Caco-2 (cell line): Measurements from ENCODE around the gene SEMA3F. TPM values are rescaled to one million over a fixed set of nuclear protein-coding genes. Genes with fewer than 3 reads are reported as not detected.
A peak's percentile ranks its signal among the peaks of the same experiment; 100 is the strongest.

ENCODE experiments used
- BruUV-seq: library from RNA; stranded (reverse); fragments of 400-500 nt; replicated peaks from 2 replicates; lab custom pipeline; 2021; lab: Mats Ljungman, UMichigan
- CTCF ChIA-PET: fragments of 300-600 bp; sonication (Branson Sonifier 250); formaldehyde crosslinking; loops from one replicate; lab custom pipeline; 2022; ENCODE audit warnings: antibody characterized with exemption; lab: Charles Lee
- POLR2A ChIA-PET: fragments of 300-600 bp; sonication (Branson Sonifier 250); formaldehyde crosslinking; loops from one replicate; lab custom pipeline; 2022; ENCODE audit warnings: antibody characterized with exemption; lab: Charles Lee
- DNase-seq, 2 experiments: peaks; one replicate each; pipeline versions ENCODE4 v3.0.0 to v3.0.0-alpha.2; 2020 to 2022
- H3K27me3 ChIP-seq: replicated peaks from 2 replicates; pipeline ENCODE4 v1.6.0; 2011; ENCODE audit warnings: low read length; ENCODE audit not compliant: control insufficient read depth, insufficient read depth
- H3K36me3 ChIP-seq: 2 replicates; pipeline ENCODE4 v1.5.1; 2011; ENCODE audit warnings: low read length; ENCODE audit not compliant: control insufficient read depth, insufficient read depth
- H3K4me1 ChIP-seq: fragments of 250-450 bp; sonication (Bioruptor Pico); 2 replicates; pipeline ENCODE4 v1.5.1; 2020; ENCODE audit warnings: mild to moderate bottlenecking
- H3K4me3 ChIP-seq: 2 replicates; pipeline ENCODE4 v1.5.1; 2011; ENCODE audit warnings: low read depth, mild to moderate bottlenecking, control low read depth, low read length
- H3K9me3 ChIP-seq: fragments of 250-450 bp; sonication (Bioruptor Pico); 2 replicates; pipeline ENCODE4 v1.5.1; 2020; ENCODE audit warnings: mild to moderate bottlenecking, moderate library complexity
- H3K27ac Mint-ChIP-seq: one replicate; pipeline ENCODE4 v1.8.0; 2022; ENCODE audit warnings: mixed read lengths; ENCODE audit not compliant: unreplicated experiment
- H3K27me3 Mint-ChIP-seq: one replicate; pipeline ENCODE4 v1.8.0; 2022; ENCODE audit warnings: mixed read lengths; ENCODE audit not compliant: insufficient read depth, unreplicated experiment
- H3K36me3 Mint-ChIP-seq: one replicate; pipeline ENCODE4 v1.8.0; 2022; ENCODE audit warnings: mild to moderate bottlenecking, mixed read lengths; ENCODE audit not compliant: insufficient read depth, unreplicated experiment
- H3K4me1 Mint-ChIP-seq: one replicate; pipeline ENCODE4 v1.8.0; 2022; ENCODE audit warnings: low read depth, mixed read lengths; ENCODE audit not compliant: unreplicated experiment
- H3K4me3 Mint-ChIP-seq: one replicate; pipeline ENCODE4 v1.8.0; 2022; ENCODE audit warnings: mild to moderate bottlenecking, moderate library complexity, mixed read lengths; ENCODE audit not compliant: unreplicated experiment
- H3K9me3 Mint-ChIP-seq: one replicate; pipeline ENCODE4 v1.8.0; 2022; ENCODE audit warnings: mixed read lengths; ENCODE audit not compliant: unreplicated experiment
- CTCF ChIP-seq, 2 experiments: fragments of 200-600 bp in 1 of 2; IDR thresholded peaks; 1 replicate in 1 of 2; 2 replicates in 1 of 2; pipeline versions ENCODE4 v1.5.1 to v1.8.0; 2011 to 2022; ENCODE audit warnings: antibody characterized with exemption in 1 of 2, control low read depth in 1 of 2, inconsistent platforms in 1 of 2, low read depth in 1 of 2, low read length in 1 of 2, mild to moderate bottlenecking in 1 of 2, moderate library complexity in 1 of 2; ENCODE audit not compliant: insufficient read depth in 1 of 2, severe bottlenecking in 1 of 2, unreplicated experiment in 1 of 2
- intact Hi-C: fragments of 100-400 bp; cut with micrococcal nuclease; formaldehyde crosslinking; loops from one replicate; pipeline ENCODE4 v1.10.0; 2022; ENCODE audit not compliant: unreplicated experiment
- total RNA-seq: library from RNA; stranded (reverse); gene quantifications from 2 replicates; pipeline ENCODE4 v1.2.3, GENCODE V29; 2022

The SEMA3F gene
- total RNA-seq, 1 experiment from 2014 or later = 16.5 TPM

DNA sequence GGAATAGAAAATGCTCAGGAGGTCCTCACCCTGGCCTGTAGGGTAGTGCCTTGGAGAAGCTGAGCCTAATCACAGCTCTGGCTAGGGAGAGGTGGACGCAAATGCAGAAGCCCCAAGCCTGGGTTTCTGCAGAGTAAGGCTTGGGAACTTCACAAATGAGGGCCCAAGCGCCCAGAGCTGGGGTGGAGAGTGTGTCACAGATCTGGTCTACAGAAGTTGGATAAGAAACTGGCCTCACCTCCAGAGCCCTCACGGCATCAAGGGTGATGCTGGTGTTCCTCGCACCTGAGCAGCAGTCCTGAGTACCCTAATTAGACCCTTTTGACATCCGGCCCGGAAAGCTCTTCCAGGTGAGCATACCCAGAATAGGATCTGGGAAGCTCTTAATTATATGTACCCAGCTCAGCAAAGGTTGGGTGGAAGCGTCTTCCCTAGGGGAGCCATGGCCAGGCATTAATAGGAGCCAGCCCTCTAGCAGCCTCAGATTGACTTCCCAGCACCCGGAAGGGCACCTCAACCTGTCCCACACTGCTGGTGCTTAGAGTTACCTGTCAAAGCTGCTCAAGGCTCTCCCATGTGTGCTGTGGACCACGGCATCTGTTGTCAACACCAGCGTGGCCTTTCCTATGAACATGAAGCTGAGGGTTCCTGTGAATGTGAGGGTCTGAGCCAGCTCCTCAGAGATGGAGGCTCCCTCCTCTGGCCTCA is 34.6 kb upstream of the SEMA3F start:
- H3K36me3 ChIP-seq = peaks cover 2% of the 10 kb centered on the region
- H3K27me3 ChIP-seq = no peaks in the 10 kb centered on the region
- Mint-ChIP-seq H3K36me3 (peaks cover 79% of the 10 kb centered on the region), H3K9me3 (no peaks in the 10 kb centered on the region), H3K4me3 (no peak overlapping the region), H3K27ac (no peak overlapping the region), H3K27me3 (no peaks in the 10 kb centered on the region), H3K4me1 (peaks cover 15% of the 10 kb centered on the region)
- POLR2A ChIA-PET = no interaction called here
- no peaks in the 10 kb centered on the region for H3K9me3 ChIP-seq
- no TSS peak for BruUV-seq
- no peak for TF ChIP-seq CTCF (IDR thresholded peaks at IDR 0.05; ENCODE audit: insufficient read depth in 1 of 2, low read depth in 1 of 2, low read length in 1 of 2, severe bottlenecking in 1 of 2, unreplicated experiment in 1 of 2)
- DNase-seq = no peak
- H3K4me1 ChIP-seq = peaks cover 22% of the 10 kb centered on the region
- CTCF ChIA-PET = interaction anchor here (0.5 to 2.0 kb wide), 11 partner anchors 13 to 188 kb away, joined by 3 to 15 read pairs (median 3); no protein-coding TSS in a partner anchor
- no peak overlapping the region for H3K4me3 ChIP-seq
- intact Hi-C loops = loop anchor here (1.0 kb wide), 3 partner anchors 35 to 106 kb away; partner anchors contain the start of gene SEMA3F

DNA sequence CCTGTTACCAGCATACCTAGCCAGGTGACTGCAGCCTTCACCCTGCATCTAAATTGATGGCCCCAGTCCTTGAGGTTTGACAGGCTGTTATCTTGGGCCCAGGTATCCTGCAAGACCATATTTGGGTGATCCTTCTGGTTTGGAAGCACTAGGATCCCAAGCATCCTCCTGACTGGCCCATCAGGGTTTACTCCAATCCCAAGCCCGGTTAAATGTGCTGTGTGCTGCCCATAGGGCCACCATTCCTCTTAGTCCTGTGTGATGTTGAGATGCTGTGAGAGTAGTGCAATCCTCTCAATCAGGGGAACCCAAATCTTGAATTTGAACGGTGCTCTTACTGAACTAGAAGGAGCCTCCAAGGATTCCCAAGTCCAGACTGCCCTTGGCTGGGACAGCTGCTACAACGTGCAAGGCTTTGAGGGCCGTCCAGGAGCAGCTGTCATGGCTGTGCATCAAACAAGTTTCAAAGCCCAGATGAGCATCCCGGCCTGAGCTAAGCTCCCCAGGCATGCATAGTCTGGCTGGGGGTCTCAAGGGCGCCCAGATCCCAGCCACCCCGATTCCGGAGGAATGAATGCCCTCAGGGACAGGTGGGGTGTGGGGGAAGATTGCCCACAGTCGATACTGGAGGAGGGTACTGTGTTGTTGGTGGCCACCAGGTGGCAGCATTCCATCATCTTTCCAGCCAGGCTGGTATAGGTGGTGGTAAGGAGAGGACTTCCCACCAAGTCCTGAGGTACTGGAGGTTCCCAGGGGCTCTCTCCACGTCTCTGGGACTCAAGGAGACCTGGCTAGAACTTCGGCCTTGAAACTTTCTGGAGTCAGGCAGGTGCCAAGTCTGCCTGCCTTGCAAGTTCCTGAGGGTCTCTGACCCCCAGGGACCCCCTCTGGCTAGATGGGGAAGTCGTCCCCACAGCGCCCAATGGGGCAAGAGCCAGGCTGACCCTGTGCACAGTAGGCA is 33.8 kb upstream of the SEMA3F start:
- CTCF ChIA-PET = interaction anchor here (0.5 to 2.0 kb wide), 12 partner anchors 12 to 189 kb away, joined by 3 to 15 read pairs (median 3); no protein-coding TSS in a partner anchor
- H3K36me3 Mint-ChIP-seq = peaks cover 76% of the 10 kb centered on the region
- peaks cover under 1% of the 10 kb centered on the region; the same call in 1 of the 2 replicates for H3K36me3 ChIP-seq
- no peaks in the 10 kb centered on the region for H3K27me3 Mint-ChIP-seq
- no peaks in the 10 kb centered on the region for H3K9me3 Mint-ChIP-seq
- H3K27me3 ChIP-seq = no peaks in the 10 kb centered on the region
- peak; percentile 84 to 87 for TF ChIP-seq CTCF (IDR thresholded peaks at IDR 0.05; ENCODE audit: insufficient read depth in 1 of 2, low read depth in 1 of 2, low read length in 1 of 2, severe bottlenecking in 1 of 2, unreplicated experiment in 1 of 2)
- peak; percentile 84 to 85 for DNase-seq
- BruUV-seq = no TSS peak
- H3K4me3 Mint-ChIP-seq = no peak overlapping the region
- no peak overlapping the region for H3K4me3 ChIP-seq
- H3K4me1 Mint-ChIP-seq = peaks cover 22% of the 10 kb centered on the region
- H3K4me1 ChIP-seq = peaks cover 31% of the 10 kb centered on the region
- POLR2A ChIA-PET = no interaction called here
- no peaks in the 10 kb centered on the region for H3K9me3 ChIP-seq
- intact Hi-C loops = loop anchor here (1.0 kb wide), 3 partner anchors 34 to 105 kb away; partner anchors contain the start of gene SEMA3F
- no peak overlapping the region for H3K27ac Mint-ChIP-seq

DNA sequence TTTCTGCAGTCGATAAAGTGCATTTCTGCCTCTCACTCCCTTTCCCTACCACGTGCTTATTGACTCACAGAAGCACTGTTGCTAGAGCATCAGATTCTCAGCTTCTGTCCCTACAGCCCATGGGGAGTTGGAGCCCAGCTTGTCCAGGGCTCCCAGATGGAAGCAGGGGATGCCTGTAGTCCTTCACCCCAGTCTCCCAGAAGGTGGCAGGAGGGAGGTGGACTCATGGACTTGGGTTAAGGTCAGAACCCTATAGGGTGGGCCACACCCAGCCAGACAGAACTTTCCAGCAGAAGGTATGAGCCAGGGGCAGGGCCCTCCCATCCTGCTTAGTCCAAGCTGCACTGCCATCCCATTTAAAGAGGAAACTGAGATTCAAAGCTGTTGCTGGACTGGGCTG is 33.1 kb upstream of the SEMA3F start:
- DNase-seq = no peak
- Histone ChIP-seq H3K4me1 (peaks cover 38% of the 10 kb centered on the region), H3K27me3 (no peaks in the 10 kb centered on the region), H3K36me3 (no peaks in the 10 kb centered on the region; the same call in 1 of the 2 replicates), H3K9me3 (no peaks in the 10 kb centered on the region), H3K4me3 (no peak overlapping the region)
- Mint-ChIP-seq H3K4me1 (peaks cover 28% of the 10 kb centered on the region), H3K36me3 (peaks cover 69% of the 10 kb centered on the region), H3K27me3 (no peaks in the 10 kb centered on the region), H3K9me3 (no peaks in the 10 kb centered on the region), H3K4me3 (no peak overlapping the region), H3K27ac (peak overlapping the region; percentile 15)
- ChIA-PET POLR2A (no interaction called here), CTCF (interaction anchor here (0.6 to 1.3 kb wide), 3 partner anchors 11 to 140 kb away, joined by 3 to 6 read pairs (median 3); no protein-coding TSS in a partner anchor)
- no peak for TF ChIP-seq CTCF (IDR thresholded peaks at IDR 0.05; ENCODE audit: insufficient read depth in 1 of 2, low read depth in 1 of 2, low read length in 1 of 2, severe bottlenecking in 1 of 2, unreplicated experiment in 1 of 2)
- no TSS peak for BruUV-seq
- intact Hi-C loops = no loop called here
